Left renal pelvis (tissue), 4 donors: ENCODE data around the gene RPL36A. TPM values are rescaled to one million over a fixed set of nuclear protein-coding genes. Genes with fewer than 3 reads are reported as not detected.

ENCODE experiments used
- DNase-seq, 4 donors: peaks; one replicate each; pipeline ENCODE4 v3.0.0-alpha.2; 2013; ENCODE audit warnings: low read depth in 4 of 4, low spot score in 3 of 4
- polyA plus RNA-seq, 4 donors: library from polyadenylated mRNA; unstranded; fragments of 120-200 nt; gene quantifications; one replicate each; pipeline ENCODE4 v1.2.1, GENCODE V29; 2013; ENCODE audit not compliant: insufficient read length in 4 of 4

The RPL36A gene
- polyA plus RNA-seq, 4 donors: 856 to 1,302 (median 1,054) TPM

DNA sequence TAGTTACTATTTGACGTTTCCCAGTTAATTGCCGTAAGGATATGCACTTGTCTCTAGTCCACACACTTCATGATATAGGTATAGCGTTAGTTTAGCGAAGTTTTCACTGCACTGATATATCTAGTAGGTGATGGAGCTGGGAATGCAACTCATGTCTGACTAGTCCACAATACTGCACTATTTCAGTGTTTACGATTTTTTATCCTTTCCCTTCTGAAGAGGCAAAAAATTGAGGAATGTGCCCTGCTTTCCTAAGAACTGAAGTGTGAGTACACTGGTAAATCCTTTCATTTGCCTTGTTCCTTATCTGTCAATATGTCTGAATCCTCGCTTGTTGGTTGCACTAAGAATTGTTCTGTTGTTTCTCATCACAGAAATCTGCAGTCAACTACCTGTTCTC, 1.0 kb downstream of the RPL36A start:
- no peak for DNase-seq

DNA sequence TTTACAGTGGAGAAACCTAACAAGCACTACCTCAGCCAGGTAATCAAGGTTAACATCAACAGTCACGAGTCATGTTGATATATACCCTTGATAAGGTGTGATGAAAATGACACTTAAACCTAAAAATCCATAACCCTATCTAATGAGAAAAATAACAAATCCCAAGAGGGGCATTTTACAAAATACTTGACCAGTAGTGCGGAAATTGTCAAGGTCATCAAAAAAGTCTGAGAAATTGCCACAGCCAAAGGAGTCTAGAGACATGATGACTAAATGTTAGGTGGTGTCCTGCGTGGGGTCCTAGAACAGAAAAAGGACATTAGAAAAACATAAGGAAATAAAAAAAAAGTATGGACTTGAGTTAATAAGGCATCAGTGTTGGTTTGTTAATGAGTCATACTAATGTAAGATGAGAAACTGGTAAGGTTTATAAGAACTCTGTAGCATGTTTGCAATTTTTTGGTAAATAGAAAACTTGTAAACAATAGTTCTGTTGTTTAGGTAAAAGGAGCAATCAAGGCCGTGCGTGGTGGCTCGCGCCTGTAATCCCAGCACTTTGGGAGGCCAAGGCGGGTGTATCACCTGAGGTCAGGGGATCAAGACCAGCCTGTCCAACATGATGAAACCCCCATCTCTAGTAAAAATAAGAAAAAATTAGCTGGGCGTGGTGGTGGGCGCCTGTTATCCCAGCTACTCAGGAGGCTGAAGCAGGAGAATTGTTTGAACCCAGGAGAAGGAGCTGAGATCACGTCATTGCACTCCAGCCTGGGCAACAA, 2.9 kb downstream of the RPL36A start:
- DNase-seq: no peak

DNA sequence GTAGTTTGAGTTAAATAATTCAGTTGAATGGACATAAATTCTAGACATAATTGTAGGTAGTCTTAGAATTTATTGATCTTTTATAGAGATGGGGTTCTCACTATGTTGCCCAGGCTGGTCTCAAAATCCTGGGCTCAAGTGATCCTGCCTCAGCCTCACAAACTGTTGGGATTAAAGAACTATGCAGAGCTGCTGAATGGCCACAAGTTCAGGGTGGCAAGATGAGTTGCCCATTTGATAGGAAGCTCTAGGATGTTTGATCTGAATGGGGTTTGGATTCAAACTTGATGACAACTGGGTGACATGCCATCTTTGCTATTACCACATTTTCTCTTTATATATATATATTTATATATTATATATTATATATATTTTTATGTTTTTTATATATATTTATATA, 3.6 kb downstream of the RPL36A start:
- no peak for DNase-seq

DNA sequence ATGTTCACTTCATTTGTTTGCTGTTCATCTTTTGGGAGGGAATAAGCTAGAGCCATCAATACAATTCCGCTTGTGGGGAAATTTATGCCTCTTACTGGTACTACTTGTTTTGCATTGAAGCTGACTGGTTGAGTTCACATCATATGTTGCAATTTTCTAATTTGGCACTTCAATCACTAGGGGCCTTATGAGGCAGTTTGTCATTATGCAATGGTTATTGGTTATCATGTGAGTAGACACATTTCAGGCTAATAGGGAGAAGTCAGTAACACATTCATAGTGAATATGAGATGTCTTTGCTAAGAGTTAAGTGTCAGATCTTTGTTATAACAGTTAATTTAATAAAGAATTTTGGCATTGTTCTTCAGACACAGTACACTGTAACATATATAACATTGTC, 5.0 kb downstream of the RPL36A start:
- DNase-seq: no peak

DNA sequence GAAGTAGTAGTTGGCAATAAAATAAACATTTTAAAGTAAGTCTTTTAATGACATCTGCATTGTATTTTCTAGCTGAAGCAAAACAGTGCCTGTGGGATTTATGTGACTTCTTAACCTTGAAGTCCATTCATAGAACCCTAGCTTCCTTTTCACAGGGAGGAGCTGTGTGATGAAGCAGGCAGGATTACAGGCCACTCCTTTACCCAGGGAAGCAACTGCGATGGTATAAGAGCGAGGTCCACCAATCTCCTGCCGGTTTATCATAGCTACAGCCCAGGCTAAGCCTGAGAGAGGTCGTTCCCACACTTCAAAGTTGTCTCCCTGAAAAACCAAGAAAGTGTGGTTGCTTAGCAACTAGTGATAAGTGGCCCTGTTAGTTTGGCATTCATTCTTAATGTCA, 7.0 kb downstream of the RPL36A start:
- no peak for DNase-seq

DNA sequence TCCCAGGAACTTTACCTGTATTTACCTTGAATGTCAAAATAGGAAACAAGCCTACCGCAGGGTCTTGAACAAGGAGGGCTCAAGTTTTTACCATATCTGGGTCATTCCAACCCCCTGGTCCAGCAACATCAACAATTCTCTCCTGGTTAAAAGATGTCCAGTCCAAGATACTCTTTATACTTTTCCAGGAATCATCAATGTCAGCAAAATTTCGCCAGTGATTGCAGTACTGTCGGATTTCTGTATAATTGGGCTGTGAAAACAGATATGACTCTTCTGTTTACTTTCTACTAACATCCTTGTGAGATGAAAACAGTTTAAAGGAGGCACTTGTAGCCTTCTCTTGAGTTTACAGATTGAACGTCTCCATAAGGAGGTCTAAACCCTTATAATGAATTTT, 7.9 kb downstream of the RPL36A start:
- DNase-seq: no peak

DNA sequence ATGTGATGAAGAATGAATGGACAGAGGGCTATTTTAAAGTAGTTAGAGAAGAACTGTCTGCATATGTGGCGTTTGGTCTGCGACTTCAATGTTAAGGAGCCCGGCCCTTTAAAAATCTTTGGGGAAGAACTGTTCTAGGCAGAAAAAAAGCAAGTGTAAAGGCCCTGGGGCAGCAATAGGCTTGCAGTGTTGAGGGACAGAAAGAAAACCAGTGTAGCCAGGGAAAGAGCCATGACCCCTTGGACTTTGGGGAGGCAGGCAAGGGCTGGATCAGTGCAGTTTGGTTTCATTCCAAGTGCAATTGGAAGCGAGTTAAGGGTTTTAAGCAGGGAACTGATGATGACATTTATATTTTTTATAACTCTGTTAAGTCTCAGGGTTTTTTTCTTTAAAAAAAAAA, 9.0 kb downstream of the RPL36A start:
- no peak for DNase-seq

DNA sequence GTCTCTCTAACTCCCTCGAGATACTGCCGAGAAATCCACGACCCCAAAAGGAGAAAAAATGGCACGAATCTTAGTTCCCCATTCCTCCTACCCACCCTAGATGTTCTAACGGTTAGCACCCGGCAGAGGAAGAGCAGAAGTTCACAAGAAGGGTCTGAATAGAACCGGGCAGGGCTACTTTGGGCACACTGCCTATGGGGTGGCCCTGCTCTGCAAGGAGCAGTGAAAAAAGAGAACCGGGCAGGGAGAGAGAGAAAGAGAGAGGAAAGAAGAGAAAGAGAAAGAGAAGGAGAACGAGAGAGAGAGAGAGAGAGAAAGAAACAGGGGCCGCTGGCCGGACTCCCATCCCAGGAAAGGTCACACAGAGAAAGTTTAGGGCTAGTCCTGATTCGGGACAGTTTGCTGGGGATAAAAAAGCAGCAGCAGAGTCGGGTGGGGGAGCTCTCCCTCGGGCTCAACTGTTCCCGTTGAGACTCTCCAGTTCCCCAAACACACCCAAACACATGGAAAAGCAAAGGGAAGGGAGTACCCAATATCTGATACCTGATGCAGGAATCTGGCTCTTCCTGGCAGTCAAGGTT, 16.4 kb downstream of the RPL36A start:
- DNase-seq: no peak

DNA sequence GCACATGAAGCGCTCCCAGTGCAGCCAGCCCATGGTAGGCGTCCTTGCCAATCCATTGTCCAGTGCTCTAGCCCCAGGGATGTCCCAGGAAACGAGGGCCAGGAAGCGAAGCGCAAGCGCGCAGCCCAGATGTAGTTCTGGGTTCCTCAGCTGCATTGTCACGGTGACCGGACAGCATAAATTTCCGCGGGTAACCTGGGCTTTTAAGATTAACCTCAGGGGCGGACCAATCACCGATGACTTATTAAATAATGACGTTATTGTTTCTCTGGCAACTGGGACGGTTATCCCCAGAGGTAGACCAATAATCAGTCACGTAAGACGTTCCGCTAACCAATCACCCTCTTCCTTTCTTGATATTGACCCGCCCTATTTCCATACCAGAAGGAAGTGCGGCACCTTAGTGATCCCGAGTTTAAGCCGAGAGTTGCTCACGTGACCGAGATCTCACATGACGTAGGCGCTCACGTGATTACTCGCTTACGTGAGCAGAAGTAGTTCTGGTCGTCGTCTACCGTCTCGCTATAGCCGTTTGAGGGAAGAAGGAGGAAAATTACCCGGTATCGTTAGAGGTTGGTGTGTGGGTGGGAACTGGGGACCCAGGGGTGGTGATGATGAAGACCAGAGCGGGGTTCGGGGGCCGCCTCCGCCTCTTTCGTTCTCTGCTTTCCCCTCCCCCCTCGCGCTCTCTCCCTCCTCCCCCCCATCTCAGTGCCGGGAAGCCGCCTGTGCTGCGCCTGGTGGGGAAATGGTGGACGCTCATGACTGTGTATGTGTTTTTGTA, 17.1 kb downstream of the RPL36A start, which contains the start of the genes GLA and HNRNPH2:
TSS of gene GLA (minus strand) at position 178 of the 784 bp plus-strand sequence. CDS start at position 156, 22 bp downstream.
TSS of gene HNRNPH2 (plus strand) at position 475 of the 784 bp plus-strand sequence. CDS start 3,767 bp downstream, outside the sequence.
- DNase-seq: peak; percentile 85 to 94 (median 91)

DNA sequence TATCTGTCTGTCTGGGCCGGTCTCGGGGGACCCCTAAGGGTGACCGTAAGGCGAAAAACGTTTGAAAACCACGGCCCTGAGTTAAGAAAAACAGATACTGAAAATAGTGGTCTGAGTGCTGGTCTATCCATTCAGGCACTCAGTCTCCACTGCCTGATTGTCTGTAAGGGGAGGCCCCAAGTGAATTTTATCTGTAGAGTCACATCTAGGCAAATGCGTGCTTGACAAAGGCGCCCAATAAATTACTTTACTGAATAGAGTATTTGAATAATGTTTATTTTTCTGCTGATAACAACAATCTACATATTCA, 17.7 kb downstream of the RPL36A start:
- no peak for DNase-seq

DNA sequence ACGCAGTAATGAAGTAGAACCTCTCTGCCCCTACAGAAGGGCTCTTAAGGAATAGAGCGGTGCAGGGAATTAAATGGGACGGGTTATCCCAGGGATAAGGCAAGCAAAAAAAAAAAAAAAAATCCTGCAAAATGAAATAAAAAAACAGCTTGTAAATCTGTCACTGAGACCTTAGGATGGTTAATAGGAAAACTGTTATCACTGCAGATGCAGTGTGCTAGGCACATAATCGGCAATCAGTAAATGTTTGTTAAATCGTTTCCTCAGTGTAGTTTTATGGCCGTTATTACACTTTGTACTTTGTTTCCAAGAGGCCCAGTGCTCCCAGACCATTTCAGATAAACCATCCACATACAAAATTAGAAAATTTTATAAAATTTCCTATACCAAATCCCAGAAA, 18.2 kb downstream of the RPL36A start:
- DNase-seq: no peak

DNA sequence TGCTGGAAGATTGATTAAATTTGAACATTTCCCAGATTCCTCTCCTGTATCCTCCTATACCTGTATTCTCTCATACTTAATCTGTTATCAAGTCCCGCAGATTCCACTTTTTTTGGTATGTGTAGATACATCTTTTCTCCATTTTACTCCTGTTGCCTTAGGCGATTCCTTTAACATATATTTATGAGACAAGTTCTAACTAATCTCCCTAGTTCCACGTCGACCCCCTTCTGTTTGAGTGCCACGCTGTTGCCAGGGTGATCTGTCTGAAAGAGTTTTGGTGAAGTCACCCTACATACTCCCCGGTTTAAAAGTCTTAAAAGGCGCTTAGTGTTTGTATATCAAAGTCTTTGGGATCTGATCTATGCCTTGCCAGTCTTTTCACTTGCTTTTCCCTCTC, 19.6 kb downstream of the RPL36A start:
- no peak for DNase-seq

DNA sequence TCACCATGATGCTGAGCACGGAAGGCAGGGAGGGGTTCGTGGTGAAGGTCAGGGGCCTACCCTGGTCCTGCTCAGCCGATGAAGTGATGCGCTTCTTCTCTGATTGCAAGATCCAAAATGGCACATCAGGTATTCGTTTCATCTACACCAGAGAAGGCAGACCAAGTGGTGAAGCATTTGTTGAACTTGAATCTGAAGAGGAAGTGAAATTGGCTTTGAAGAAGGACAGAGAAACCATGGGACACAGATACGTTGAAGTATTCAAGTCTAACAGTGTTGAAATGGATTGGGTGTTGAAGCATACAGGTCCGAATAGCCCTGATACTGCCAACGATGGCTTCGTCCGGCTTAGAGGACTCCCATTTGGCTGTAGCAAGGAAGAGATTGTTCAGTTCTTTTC, 21.2 kb downstream of the RPL36A start:
- DNase-seq: no peak

DNA sequence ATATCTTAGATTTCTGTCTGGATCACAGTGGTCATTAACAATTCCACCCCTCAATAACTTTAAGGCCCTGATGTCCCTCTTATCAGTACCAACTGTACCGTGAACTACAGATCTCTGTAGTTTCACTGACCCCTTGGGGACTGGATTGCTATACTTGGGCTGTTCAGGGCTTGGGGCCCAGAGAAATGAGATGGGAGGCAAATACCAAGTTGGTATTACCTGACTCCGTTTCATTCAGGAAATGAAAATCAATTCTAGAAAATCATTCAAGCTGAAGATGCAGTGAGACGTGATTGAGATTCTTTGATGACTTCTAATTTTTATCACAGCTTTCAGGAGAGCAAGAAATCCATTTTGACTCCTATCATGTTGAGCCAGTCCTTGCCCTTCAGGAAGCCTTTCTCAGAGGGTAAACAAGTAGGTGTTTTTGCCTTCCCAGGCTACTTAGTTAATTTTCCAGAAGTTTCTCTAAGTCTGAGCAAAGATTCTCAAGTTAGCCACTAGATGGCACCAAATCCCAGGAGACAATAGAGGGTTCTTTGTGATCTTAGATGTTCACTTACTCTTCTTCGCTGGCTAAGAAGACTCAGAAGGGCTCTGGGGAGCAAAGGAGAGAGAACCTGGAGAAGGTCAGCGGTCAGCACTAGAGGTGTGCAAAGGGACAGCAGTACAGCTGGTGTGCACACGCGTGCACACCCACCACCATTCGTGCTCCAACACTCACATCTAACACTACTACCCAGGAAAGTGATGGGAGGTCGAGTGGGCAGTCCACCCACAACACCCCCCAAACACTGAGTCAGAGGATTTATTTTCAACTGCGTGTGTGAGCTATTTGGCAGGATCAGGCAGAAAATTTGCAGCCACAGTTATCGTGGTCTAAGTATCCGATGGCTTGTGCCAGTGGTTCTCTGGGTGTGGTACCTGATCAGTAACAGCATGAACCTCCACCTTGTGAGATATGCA, 24.7 kb downstream of the RPL36A start:
- DNase-seq: no peak

DNA sequence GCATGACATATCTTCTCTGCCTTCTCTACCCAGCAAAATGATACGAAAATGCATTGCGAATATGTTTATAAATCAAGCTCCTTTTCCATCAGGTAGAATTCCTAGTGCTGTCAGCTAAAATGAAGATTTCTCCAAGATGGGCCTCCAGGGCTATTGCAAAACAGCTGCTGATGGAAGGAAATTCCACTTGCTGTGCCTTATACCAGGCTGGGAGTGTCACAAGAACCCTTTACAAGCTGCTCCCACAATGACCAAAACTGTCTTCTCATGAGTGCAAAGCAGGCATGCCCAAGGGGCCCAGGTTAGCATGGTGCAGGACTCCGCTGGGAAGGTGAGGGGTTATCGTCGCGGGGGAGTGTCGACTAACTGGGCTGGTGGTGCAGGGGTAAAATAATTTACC, 25.9 kb downstream of the RPL36A start:
- no peak for DNase-seq

DNA sequence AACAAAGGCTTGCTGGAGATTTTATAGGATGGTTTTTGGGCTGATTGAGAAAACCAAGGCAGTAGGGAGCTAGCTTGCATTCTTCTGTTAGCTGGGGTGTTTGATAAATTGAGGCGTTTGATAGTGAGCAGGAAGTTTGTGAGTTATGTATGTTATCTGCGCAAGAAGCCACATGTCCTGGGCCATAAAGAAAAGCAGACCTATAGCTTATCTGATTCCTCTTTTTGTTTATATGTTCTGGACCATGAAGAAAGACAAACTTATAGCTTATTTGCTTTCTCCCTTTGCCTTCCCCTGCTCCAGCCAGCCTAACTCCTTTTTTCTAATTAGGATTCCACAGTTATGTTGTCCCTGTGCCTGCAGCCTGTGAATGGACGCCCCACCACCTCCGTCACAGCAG, 26.4 kb downstream of the RPL36A start:
- DNase-seq: no peak

DNA sequence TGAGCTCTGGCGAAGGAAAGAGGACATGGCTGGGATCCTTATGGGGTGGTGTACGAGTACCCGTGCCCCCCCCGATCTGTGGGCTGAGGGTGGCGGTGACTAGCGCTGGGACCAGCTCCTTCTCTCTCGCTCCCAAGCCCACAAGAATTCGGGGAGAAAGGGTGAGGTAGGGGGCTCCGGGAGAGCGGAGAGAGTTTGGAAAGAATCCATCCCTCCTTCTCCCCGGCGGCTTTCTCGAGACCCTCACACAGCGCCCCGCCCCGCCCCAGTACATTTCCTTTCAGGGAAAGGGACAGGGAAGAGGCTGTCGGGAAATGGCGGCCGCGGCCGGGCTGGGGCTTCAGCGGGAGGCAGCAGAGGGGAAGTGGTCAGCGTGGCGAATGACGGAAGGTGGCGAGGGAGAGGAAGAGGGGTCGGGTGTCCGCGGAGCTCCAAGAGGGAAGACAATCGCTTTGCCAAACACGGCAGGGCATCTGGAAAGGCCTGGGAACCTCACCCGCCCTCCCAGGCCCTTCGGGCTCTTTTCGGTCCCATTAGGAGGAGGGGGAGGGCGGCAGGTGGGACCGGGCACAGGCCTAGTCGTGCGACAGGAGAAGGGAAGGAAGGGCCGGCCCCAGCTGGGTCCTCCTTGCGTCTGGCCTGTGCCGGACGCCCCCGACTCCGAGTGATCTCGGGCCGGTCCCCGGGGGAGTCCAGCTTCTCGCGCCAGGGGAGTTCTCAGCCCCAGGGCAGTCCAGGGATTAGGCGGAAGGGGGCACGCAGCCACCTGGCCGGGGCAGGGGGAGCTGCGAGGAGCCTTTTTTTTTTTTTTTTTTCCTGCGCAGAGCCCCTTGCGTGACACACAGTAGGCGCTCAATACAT, 27.4 kb downstream of the RPL36A start:
- peak in 1 of 4 donors; percentile 36 for DNase-seq

DNA sequence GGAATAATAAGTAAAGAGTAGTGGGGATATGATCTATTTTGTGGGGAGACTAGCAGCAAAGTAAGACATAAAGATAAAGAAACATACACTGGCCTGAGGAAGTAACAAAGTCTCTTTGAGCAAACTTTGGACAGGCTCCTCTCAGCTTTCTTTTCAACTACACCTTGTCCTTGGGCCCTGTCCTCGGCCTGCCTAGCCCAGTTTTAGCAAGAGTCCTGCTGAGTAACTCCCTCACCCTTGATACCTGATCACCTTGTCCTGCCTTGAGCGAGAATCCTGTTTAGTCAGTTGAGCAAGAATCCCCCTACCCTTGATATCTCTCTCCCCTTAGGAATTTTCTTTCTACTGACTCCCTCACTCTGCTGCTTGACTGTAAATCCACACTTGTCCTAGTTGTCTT, 28.7 kb downstream of the RPL36A start:
- DNase-seq: no peak

DNA sequence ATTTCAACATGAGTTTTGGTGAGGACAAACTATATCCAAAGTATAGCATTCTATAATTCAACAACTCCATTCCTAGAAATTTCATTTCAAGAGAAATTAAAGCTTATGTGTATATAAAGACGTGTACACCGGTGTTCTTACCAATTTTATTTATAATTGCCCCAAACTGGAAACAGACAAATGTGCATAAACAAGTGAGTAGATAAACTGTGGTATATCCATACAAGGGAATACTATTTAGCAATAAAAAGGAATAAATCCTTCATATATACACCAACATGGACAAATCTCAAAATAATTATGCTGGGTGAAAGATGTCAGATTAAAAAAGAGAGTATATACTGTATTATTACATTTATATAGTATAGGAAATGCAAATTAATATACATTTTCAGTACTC, 37.1 kb downstream of the RPL36A start:
- DNase-seq: no peak

DNA sequence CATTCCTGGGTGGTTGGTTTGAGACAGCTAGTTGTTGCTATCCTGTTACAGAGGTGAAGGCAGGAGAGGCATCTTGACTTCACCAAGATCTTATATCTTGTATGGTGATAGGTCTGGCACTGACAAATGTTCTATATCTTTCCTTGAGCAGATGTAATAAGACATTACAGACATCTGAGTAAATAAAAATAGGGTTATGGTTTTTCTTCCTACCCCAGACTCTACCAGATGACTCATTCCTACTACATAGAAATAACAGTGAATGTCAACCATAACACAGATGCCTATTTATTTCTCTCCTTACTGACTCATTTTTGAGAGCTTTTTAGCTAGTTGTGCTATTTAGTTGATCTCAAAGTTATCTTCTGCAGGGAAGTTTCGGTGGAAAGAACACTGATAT, 39.1 kb downstream of the RPL36A start:
- no peak for DNase-seq
